HT1080 (cell line): ENCODE results near the gene PLCZ1. TPM values are rescaled to one million over a fixed set of nuclear protein-coding genes. Genes with fewer than 3 reads are reported as not detected.
"Not testable (repeated sequence)": the region's sequence is repeated elsewhere in the genome, so short reads cannot be mapped to it uniquely, and the experiment has no call there.

Experiments
- DNase-seq: peaks from one replicate; pipeline ENCODE4 v3.0.0-alpha.2; 2015; ENCODE audit warnings: low read depth
- polyA plus RNA-seq, 2 experiments: library from polyadenylated mRNA; depleted of rRNA; stranded (reverse); fragments of >200 nt; gene quantifications; 2 replicates each; pipeline ENCODE4 v1.2.3, GENCODE V29; 2015
- total RNA-seq: library from RNA; depleted of rRNA; stranded (reverse); fragments of >200 nt; shearing (Covaris generic); gene quantifications from 2 replicates; pipeline ENCODE4 v1.2.3, GENCODE V29; 2014; rRNA removed

The PLCZ1 gene, protein sequence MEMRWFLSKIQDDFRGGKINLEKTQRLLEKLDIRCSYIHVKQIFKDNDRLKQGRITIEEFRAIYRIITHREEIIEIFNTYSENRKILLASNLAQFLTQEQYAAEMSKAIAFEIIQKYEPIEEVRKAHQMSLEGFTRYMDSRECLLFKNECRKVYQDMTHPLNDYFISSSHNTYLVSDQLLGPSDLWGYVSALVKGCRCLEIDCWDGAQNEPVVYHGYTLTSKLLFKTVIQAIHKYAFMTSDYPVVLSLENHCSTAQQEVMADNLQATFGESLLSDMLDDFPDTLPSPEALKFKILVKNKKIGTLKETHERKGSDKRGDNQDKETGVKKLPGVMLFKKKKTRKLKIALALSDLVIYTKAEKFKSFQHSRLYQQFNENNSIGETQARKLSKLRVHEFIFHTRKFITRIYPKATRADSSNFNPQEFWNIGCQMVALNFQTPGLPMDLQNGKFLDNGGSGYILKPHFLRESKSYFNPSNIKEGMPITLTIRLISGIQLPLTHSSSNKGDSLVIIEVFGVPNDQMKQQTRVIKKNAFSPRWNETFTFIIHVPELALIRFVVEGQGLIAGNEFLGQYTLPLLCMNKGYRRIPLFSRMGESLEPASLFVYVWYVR
- 0.07 TPM in 1 of 2 replicates, not detected in the other for total RNA-seq
- 0.16 TPM in 1 of 2 replicates, not detected in the other for polyA plus RNA-seq (2015; cell fraction: cytosol; rRNA removed)
- polyA plus RNA-seq (2015; cell fraction: nucleus; rRNA removed), result 0.35 and 0.45 TPM in 2 replicates

DNA sequence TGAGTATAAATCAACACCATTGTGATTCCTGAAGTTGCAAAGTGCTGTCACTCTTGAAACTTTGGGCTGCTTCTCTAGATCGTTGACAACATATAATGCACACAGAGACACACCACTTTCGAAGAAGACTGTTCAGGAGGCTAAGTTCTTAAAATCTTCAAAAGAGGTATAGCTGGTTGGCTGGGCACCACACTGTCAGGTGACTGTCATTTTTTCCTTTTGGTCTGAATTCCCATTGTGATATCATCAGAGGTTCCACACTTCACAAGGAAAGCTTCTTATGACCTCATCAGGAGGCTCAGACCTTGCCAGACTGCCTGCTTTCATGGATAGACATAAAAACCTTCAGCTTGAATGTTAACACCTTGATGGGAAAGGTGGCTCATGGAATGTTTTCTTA, at the start of gene PLCZ1, which contains the start of gene CAPZA3:
TSS of gene PLCZ1 (minus strand) at position 194 of the 400 bp plus-strand sequence. CDS start 641 bp downstream, outside the sequence.
TSS of gene CAPZA3 (plus strand) at position 301 of the 400 bp plus-strand sequence. CDS start 150 bp downstream, outside the sequence.
- DNase-seq, result no peak

DNA sequence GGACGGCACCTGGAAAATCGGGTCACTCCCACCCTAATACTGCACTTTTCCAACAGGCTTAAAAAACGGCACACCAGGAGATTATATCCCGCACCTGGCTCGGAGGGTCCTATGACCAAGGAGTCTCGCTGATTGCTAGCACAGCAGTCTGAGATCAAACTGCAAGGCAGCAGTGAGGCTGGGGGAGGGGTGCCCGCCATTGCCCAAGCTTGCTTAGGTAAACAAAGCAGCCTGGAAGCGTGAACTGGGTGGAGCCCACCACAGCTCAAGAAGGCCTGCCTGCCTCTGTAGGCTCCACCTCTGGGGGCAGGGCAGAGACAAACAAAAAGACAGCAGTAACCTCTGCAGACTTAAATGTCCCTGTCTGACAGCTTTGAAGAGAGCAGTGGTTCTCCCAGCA, 47.7 kb upstream of the PLCZ1 start:
- not testable (repeated sequence) for DNase-seq

DNA sequence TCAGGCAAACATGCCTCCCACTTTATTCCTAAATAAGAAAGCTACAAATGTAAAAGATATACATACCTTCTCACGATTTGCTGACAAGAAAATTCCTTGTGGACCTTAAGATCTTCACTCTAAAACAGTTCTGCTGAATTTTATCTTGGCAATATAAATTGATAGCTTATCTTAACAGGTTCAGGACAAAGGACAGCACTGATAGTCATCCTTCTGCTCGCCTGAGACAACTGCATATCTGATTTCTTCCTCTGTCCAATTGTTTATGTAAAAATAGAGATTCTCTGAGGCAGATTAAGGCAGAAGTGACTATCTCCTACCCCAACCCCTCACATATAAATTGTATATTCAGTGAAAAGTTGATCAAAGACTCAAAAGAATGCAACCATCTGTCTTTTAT, 45.0 kb upstream of the PLCZ1 start:
- no peak for DNase-seq

DNA sequence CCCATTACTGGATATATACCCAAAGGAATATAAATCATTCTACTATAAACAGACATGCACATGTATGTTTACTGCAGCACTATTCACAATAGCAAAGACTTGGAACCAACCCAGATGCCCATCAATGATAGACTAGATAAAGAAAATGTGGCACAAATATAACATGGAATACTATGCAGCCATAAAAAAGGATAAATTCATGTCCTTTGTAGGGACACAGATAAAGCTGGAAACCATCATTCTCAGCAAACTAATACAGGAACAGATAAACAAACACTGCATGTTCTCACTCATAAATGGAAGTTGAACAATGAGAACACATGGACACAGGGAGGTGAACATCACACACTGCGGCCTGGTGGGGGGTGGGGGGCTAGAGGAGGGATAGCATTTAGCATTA, 28.7 kb upstream of the PLCZ1 start:
- not testable (repeated sequence) for DNase-seq

DNA sequence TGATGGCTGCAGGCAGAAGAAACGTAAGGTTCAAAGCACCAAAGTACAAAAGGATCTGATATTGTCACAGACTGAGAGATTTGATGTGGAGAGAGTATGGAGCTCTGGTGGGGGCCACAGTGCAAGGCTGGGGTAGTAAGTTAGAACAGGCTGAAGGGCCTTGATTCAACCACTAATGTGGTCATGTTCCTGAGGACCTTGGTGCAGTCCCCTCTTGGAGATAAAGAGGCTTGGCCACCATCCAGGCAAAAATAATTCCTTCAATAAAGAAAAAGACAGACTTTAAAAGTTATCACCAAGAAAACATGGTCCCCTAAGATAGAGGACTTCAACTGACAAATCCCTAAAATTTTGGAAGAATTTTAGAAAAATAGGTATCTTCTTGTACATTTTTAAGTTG, 17.5 kb upstream of the PLCZ1 start:
- DNase-seq, result no peak

DNA sequence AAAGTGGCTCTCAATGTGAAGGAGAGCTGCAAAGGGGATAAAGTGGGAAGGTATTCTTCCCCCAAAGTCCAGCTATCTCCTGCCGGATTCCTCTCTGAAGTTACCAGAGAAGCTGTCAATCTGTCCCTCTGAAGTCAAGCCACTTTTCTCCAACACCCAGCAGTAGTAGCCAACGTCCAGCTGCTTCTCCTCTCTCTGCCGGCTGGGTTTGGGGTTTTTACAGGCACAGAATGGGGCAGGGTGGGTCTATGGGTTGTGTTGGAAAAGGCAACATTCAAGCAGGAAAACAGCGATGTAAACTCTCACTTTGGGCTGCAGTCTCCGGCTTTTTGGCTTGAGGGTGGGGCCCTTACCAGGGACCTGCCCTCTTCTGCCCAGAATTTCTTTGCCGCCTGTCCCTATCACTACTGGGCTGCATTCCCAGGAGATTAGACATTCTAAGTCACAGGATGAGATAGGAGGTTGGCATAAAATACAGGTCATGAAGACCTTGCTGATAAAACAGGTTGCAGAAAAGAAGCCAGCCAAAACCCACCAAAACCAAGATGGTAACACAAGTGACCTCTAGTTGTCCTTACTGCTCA, 16.4 kb upstream of the PLCZ1 start:
- DNase-seq, result no peak

DNA sequence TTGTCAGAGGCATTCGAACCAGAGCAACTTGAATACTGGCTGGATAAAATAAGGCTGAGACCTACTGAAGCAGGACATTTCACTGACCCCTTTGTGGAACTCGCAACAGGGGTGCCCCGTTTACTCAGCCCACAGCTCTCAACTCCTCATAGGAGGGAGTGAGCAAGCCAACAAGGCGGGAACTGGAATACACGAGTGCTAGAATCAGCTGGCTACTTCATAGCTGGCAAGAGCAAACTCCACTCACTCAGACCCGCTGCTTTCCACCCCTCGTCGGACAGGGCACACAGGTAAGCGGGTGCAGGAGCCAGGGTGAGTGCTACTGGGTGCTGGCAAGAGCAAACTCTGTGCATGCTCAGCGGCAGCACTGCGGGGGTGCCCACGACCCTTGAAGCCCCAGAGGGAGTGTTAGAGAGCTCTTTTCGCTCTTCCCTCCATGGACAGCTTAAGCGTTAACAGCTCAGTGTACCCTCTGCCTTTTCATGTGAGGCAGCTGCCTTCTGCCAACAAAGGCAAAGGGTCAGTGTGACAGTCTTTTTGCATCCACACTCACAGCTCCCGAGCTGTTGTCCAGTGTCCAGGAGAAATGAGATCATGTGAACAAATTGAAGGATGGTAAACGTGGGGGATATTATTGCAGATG, 15.8 kb upstream of the PLCZ1 start:
- no peak for DNase-seq

DNA sequence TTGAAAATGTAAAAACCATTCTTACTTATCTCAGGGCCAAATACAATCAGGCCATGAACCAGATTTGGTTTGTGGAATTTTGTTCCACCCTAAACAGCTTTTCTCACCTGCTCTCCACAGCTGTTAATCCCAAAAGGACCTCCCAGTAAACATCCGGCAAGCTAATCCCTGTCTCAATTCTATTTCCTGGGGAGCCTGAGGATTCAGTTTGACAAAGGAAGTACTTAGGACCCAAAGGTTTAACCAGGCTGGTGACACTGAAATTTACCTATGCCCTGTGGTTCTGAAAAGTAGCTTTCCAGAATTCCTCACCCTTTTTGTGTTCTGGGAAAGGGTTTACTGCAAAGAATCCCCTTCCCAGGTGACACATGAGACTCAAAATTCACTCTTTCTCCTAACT, 15.1 kb upstream of the PLCZ1 start:
- DNase-seq, result no peak

DNA sequence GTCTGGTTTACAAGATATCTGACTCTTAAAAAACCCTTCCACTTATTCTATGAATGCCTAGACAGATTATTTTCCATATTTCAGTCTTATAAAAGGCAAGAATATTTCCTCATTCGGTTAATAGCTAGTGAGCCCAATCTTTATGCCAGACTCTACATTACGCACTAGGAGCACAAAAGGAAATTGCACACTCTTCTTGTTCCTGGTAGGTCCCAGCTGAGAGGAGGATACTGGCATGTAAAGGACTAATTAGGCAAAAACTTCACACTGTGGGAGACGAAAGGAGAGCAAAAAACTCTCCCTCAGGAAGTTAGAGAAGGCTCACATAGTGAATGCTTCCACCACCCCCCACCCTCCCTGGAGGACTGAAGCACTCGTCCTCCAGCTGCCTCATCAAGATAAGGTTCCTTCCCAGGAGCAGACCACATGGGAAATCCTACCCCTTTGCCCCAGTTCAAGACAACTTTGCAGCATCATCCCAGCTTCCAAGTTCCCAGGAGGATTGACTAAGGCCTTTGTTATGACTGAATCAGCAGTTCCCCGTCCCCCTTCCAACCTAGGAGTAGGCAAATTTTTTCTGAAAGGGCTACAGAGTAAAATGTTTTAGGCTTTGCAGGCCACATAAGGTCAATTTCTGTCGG, 14.6 kb upstream of the PLCZ1 start:
- peak; percentile 85 for DNase-seq

DNA sequence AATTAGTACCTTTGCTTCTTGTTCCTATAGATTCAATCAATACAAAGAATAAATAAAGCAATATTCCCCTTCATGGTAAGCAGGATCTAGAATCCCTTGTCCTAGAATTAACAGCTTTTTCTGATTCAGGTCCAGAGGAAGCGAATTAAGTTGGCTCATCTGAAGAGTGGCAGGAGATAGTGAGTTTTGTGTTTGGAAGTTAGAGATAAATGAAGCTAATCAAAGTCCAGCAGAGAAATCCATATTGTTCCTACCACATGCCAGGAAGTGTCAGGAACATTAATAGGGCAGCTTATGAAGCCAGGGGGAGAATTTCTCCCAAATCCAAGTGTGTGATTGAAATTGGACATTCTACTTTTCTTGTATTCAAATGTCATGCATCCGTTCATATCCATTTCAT, 14.1 kb upstream of the PLCZ1 start:
- no peak for DNase-seq

DNA sequence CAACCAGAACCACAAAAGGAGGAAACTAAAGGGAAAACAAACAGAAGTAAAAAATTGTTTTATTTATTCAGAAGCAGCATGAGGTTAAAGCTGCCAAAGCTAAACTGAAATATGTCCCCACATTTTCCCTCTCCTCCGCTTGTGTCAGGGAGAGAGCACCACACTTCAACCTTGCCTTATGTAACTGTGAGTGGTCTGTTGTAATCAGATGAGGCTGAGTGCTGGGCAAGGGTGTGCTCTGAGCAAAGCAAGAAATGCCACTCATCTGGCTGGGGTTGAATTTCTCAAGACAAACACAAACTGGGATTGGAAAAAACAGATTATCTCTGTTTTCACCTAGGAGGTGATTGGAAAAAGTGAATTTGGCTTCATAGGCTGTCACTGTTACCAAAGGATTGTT, 12.3 kb upstream of the PLCZ1 start:
- DNase-seq, result no peak

DNA sequence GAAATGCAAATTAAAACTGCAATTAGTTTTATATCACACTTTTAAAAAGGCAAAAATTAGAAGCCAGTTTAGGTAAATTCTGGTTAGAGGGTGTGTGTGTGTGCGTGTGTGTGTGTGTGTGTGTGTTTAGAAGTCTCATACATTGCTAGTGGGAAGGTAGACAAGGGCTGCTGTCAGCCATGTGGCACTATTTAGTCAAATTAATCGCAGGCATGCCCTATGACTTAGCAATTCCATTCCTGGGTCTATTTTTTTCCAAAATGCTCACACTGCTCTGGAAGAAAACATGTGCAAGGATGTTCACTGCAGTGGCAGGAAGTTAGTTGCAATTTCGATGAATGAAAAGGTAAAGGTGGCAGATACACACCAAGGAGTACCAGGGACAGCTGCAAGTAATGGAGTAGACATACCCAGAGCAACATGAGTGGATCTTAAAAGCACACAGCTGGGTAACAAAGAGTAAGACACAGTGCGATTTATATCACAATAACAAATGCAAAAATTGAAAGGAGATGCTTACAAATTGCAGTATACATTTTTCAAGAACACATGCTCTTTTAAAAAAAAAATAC, 11.7 kb upstream of the PLCZ1 start:
- no peak for DNase-seq

DNA sequence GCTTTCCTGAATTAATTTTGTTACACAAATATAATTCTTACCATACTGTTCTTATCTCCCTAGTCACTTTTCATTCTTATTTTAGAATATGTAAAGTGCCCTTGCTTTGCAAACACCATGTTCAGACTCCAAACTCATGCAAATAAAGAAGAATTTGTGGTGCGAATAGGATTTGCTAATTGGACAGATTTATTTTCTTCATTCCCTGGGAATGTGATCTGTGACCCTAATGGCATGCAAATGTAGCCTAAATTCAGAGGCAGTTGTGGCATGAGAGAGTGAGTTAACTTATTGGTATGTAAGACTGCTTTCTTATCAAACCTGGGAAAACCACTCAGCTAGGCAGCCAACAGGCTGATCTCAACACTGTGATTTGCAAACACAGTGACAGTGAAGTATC, 10.1 kb upstream of the PLCZ1 start:
- peak; percentile 81 for DNase-seq

DNA sequence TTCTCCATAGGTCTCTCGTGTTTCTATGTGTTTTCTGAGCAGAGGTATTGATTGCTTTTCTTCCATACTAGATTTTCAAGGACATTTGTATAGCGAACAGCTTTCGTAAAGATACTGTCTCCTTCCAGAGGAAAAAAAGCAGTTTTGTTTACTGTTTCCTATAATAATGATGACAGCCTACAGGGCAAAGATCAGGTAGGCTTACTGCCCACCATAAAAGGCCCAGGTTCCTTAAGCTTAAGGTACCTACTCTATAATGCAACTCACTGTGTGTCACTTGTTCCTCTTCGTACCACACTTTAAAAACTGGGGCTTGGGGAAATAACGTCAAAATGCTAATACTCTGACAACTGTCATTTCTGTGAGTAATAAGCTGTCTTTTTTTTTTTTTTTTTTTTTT, 6.7 kb downstream of the PLCZ1 start:
- DNase-seq, result no peak

DNA sequence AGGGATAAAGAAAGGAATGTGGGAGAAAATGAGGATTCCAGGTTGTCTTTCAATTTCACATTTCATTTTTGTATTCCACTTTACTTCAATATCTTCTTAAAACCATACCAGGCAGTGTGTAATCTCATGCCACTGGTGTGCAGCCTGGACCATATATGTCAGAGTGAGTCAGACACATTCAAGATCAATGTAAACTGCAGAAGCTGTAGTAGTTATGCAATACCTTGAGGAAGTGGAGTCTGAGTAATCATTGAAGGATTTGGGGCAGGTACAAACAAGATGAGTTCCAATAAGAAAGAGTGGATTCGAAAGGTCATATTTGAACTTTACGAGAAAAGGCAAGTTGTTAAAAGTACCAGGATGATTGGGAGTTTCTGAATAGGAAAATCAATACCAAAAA, 14.1 kb downstream of the PLCZ1 start:
- peak; percentile 93 for DNase-seq

DNA sequence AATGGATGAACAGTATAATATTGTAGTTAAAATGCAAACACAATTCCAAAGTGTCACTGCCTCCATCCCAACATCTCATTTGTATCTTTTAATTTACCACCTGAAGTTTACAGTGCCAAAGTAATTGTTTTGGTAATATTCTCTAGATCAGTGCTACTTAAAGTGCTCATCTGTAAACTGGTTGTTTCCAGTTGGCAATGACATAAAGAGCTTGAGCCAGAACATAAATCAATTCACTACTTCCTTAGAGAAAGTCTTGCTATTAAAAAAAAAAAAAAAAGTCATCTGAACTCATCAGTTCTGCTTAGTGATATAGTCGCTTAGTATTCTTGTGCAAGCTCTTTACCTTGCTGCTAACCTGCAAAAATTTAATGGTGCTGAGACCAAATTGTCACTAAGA, 16.4 kb downstream of the PLCZ1 start:
- no peak for DNase-seq

DNA sequence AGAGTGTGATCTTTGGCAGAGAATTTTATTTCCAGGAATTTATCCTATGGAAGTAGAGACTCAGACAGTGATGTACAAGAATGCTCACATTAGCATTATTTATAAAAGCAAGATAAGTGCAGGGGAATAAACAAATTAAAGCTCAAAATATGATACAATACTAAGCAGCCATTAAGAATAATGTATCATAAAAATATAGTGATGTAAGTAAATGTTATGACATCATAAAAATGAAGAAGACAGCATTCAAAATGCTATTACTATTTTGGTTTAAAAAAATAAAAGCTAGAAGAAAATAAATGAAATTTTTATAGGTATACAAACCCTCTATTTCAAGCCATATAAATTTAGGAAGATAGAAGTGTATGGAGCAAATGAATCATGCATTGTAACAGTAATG, 17.1 kb downstream of the PLCZ1 start:
- DNase-seq, result no peak

DNA sequence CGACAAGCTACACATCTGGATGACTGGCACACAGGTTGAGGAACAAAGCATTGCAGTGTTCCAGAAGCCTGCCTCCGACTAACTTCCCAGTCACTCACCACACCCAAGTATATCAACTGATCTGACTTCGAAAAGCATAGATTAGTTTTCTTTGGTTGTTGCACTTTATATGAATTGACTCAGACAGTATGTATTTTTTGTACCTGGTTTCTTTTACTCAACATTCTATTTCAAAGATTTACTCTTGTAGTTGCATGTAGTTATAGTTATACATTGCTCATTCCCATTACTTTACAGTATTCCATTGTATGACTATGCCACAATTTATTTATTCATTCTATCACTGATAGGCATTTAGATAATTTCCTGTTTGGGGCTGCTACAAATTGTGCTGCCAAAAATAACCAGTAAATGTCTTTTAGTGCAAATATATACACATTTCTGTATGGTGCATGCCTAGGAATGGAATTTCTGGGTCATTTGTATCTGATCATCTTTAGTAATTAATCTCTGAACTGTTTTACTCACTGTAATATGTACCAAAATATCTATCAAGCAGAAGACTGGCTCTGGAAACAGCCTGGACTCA, 17.8 kb downstream of the PLCZ1 start:
- DNase-seq, result peak; percentile 35

DNA sequence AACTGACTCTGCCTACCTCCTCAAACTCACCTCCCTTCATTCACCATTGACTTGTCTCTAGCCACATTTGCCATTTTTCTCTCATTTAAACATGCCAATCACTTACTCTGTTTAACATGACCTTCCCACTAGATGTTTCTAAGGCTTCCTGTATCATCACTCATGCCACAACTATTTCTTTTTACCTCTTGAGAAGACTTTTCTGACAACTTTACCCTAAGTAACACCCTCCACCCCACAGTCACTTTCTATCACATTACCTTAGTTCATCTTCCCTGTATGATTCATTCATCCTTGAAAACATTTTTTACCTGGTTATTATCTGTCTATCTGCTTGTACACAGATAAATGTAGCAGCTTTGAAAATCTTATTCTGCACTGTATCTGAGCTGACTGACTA, 19.4 kb downstream of the PLCZ1 start:
- DNase-seq, result peak; percentile 10

DNA sequence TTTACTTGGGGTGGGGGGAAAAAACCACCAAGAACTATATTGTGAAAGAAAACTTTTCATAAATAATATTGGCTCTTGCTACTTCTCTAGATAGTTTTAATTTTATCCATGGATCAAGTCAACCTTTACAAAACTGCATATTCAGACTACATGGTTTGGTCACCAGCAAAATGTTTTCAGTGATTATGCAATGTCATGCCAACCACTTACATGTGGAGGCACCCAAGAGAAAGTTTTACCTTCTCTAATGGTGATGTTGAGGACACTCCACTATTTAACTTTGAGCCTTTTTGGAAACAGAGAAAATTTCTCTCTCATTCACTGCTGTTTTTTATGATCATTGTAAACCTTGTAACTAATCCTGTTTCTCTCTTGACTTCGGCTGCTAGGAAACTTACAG, 21.6 kb downstream of the PLCZ1 start:
- no peak for DNase-seq
